MG63 (cell line): ENCODE measurements around the gene SEMA7A. TPM values are rescaled to one million over a fixed set of nuclear protein-coding genes. Genes with fewer than 3 reads are reported as not detected.

ENCODE experiments used
- DNase-seq: peaks from one replicate; pipeline ENCODE4 v3.0.0-alpha.2; 2020
- H3K27me3 ChIP-seq: fragments of 250-450 bp; sonication (Bioruptor Pico); 2 replicates; pipeline ENCODE4 v1.5.1; 2020; ENCODE audit warnings: mild to moderate bottlenecking, moderate library complexity
- H3K36me3 ChIP-seq: fragments of 250-450 bp; sonication (Bioruptor Pico); 2 replicates; pipeline ENCODE4 v1.5.1; 2020; ENCODE audit warnings: mild to moderate bottlenecking, moderate library complexity
- H3K4me3 ChIP-seq: fragments of 250-450 bp; sonication (Bioruptor Pico); 2 replicates; pipeline ENCODE4 v1.5.1; 2020; ENCODE audit warnings: mild to moderate bottlenecking, moderate library complexity
- H3K9me3 ChIP-seq: fragments of 250-450 bp; sonication (Bioruptor Pico); 2 replicates; pipeline ENCODE4 v1.5.1; 2020; ENCODE audit warnings: mild to moderate bottlenecking, moderate library complexity
- total RNA-seq: library from RNA; depleted of rRNA; stranded (reverse); fragments of >200 nt; shearing (Covaris generic); gene quantifications from 2 replicates; pipeline ENCODE4 v1.2.3, GENCODE V29; 2014; ENCODE audit warnings: low replicate concordance

SEMA7A gene
- total RNA-seq, 1 experiment from 2014 or later: 12.0 TPM

DNA sequence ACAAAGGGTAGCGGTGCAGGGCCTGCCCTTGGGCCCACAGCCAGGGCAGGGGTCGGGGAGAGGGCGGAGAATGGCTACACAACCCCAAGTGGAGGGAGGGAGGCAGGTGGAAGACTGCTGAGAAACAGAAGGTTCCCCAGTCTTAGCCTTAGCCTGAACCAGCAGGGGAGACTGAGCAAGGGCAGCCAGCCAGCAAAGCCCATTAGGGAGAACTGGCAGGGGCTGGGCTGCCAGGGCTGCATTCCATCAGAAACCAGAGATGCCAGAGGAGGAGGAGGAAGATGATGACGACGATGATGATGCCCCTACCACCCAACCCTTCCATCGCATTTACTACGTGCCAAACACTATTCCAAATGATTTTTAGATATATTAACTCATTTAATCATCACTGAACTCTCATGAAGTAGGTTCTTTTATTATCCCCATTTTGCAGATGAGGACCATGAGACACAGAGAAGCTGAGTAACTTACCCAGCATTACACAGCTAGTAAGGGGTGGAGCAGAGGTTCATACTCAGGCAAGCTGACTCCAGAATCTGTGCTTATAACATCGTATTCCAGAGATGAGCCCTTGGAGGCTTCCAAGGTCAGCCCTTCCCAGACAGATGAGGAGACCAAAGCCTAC is 8.7 kb downstream of the SEMA7A start:
- no peak for DNase-seq
- Histone ChIP-seq H3K4me3 (no peak overlapping the region), H3K36me3 (peaks cover 12% of the 10 kb centered on the region), H3K27me3 (no peaks in the 10 kb centered on the region), H3K9me3 (no peaks in the 10 kb centered on the region)

DNA sequence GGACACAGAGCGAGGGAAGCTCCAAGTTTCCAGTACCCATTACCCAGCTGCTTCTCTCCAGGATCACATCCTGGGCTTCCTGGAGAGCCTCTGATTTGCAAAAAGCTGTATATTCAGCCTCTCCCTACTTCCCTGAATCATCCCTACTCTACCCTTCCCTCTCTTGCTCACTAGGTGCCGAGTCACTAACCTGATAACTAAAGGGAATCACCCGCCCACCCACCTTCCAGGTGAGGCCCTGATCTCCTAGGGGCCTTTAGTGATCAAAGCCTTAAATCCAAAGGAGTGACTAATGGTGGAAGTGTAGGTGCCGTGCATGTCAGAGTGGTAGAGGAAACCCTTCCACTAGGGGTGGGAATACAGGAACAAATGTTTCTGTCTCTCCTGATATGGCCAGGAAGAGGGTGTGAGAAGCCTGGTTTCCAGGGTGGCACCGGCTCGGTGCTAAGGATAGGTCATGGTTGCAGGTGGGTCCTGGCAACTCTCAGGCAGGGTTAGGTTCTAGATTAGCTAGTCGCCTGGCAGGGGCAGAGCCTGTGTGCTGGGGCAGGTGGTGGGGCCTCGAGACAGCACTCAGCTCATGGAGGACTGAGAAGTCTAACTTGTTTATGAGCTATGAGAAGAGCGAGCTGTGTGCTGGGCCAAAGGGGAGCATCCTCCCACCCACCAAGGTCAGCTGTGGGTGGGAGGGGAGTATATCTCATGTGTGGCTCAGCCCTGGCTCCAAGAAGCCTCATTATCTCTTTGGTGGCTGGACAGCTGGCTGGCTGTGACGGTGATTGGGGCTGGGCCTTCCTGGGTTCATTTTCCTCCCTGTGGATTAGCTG is 10.1 kb downstream of the SEMA7A start:
- no peak overlapping the region for H3K4me3 ChIP-seq
- peak; percentile 61 for DNase-seq

DNA sequence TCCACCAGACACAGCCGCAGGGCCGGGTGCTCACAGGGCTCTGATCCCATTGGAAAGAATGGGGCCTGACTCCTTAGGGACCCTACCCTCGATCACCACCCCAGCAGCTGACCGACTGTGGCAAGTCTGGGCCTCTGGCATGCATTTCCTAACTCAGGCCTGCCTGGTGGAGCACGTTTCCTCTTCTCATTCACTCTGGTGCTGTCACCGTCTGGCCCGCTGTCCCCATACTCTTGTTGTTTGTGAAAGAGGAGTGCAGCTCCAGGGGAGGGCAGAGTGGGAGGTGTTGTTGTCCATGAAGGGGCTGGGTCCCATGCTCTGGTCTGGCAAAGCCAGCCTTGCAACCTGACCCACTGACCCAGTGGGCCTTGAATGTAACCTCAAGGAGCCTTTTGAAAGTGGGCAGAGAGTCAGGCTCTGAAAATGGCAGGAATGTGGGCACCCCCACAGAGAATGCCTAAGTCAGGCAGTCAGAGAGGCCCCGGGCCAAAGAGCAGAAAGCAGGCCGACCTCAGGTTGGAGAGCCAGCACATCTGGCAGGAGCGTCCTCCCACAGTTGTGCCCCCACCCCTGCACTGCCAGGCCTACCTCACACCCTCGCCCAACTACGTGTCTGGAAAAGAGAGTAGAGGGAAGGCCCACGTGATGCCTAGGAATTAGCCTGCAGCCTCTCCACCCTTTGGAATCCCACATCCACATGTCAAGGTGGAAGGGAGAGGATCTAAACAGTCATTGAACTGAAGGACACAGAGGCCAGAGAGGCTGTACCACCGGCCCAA is 10.9 kb downstream of the SEMA7A start:
- Histone ChIP-seq H3K36me3 (peaks cover 10% of the 10 kb centered on the region), H3K4me3 (no peak overlapping the region), H3K27me3 (no peaks in the 10 kb centered on the region), H3K9me3 (no peaks in the 10 kb centered on the region)
- peak; percentile 99 for DNase-seq

More for the DNA sequence above, 10.1 kb downstream of the SEMA7A start:
- no peaks in the 10 kb centered on the region for H3K9me3 ChIP-seq
- H3K27me3 ChIP-seq: no peaks in the 10 kb centered on the region
- H3K36me3 ChIP-seq: peaks cover 12% of the 10 kb centered on the region

DNA sequence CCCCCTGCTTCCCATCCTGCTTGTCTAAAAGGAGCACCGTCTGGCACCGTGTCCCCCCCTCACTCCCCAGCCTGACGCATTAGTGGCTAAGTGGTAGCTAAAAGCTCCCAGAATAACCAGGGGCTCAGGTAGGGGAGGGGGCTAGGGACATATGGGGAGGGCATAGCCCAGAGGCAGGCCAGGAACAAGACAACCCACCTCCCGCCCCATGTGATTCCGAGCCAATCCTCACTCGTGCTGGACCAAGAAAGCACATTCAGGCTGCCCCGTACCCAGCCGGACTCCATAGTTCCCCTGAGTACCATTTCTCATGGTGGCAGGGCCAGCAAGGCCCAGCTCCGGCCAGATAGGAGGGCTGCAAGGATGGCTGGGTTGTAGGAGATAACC is 11.5 kb downstream of the SEMA7A start:
- no peak overlapping the region for H3K4me3 ChIP-seq

DNA sequence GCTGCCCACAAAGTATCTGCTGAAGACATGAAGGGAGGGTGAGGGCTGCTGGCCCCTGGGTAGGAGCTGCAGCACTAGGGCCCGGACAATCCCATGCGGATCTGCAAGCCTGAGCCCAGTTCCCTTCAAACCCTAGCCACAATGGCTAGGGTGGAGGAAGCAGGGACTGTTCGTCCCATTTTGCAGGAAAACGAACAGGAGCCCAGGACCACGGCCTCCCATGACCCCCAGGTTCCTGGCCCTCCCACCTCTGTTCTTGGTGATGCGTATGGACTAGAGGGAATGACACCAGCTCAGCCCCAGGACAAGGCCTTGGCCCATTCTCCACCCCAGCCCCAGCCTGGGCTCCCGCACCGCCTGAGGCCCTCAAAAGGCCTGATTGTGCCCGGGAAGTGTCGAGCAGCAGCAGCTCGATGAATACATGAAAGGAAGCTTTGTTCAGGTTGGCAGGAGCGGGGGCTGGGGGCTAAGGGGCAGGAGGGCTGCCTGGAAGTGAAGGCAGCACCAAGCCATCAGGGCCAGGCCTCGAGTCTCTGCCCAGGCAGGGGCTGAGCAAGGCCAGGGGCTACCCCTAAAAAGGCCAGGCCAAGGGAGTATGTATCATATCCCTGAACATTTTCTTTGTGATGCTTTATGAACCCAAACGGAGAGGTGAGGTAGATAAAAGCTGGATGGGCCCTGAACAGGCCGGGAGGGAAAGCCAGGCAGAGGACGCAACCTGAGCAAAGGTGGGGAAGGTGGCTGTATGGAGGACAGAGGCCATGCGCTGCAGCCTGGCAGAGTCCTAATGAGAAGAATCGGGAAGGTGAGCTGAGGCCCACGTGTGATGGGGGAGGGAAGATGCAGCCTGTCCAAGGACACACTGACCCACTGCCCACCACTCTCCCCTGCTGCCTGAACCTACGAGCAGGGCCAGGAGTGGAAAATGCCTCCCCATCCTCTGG is 12.2 kb downstream of the SEMA7A start:
- Histone ChIP-seq H3K27me3 (no peaks in the 10 kb centered on the region), H3K9me3 (no peaks in the 10 kb centered on the region), H3K4me3 (no peak overlapping the region), H3K36me3 (peaks cover 14% of the 10 kb centered on the region)
- no peak for DNase-seq

More for the DNA sequence above, 11.5 kb downstream of the SEMA7A start:
- Histone ChIP-seq H3K9me3 (no peaks in the 10 kb centered on the region), H3K27me3 (no peaks in the 10 kb centered on the region), H3K36me3 (peaks cover 8% of the 10 kb centered on the region)
- no peak for DNase-seq

DNA sequence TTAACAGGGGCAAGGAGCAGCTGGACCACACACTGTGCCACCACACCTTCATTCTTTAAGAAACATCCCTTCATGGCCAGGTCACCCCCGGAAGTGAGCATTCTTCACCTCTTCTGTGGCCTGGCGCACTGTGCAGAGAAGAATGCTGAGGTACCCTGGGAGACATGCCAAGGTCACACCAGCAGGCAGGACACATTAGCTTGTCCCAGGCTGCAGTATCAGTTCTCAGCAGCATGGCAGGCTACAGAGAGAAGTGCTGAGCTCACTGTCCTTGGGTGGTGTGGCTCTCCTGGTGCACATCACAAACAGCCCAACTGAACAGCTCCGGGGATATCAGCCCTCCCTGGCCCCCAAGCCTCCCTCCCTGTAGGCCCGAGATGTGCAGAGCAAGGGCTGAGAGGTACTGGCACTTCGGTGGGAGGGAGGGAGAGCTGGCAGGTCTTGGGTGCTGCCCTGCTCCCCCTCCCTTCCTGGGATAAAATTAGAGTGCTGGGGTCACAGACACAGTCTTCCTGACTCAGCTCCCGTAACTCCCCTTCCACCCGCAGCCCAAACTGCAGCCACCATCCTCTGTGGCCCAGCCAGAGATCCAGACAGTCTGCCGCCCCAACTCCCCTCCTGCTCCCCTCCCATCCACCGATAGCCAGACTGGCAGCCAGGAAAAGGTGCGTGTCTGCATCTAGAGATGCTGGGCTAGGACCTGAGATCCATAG is 13.4 kb downstream of the SEMA7A start:
- Histone ChIP-seq H3K27me3 (no peaks in the 10 kb centered on the region), H3K36me3 (peaks cover 23% of the 10 kb centered on the region), H3K4me3 (no peak overlapping the region), H3K9me3 (no peaks in the 10 kb centered on the region)
- DNase-seq: no peak

DNA sequence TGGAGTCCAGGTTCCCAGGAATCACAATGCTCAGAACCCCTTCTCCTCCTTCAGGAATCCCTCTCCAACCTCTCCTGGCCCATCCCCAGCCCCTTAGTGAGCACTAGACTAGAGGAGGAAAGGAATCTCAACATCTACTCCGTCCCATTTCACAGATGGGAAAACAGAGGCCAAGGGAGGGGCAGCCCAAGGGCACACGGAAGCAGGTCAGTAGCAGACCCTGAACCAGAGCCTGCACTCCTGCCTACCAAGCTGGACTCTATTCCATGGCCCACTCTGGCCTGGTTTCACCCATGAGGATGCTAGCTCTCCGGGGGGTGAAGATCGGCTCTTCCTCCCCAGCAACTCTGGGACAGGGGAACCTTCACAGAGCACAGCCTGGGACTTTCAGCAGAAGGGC is 14.3 kb downstream of the SEMA7A start:
- H3K27me3 ChIP-seq: no peaks in the 10 kb centered on the region
- DNase-seq: no peak
- peaks cover 23% of the 10 kb centered on the region for H3K36me3 ChIP-seq
- H3K9me3 ChIP-seq: no peaks in the 10 kb centered on the region
- no peak overlapping the region for H3K4me3 ChIP-seq

DNA sequence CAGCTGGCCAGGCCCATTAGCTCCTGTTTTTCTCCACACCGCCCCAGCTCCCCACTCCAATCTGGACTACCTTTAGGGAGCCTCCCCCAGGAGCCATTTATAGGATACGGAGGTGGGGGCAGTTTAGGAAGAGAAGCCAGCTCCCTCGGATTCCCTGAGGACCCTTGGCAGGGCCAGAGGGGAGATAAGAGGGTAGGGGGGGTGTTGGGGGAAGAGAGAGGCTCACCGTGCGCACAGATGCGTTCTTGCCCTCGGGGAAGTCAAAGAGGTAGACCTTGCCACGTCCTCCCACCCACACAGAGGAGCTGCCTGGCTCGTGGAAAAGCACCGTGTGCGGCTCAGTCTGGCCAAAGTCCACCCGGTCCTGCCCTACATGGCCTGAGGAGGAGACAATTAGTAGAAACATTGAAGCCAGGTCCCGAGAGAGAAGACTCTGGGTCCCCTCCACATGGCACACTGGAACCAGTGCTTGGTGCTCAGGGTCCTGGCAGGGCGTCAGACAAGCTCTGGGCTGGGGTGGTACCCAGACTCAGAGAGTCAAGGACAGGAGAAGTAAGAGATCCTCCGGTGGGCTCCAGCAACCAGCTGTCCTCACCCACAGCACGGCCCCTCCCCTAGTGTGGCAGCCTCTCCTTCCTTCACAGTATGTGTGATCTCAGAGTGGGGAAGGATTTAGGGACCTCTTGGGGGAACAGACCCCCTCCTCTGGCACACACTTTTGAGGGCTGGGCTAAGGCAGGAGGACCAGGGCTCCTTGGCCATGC is 15.0 kb downstream of the SEMA7A start:
- Histone ChIP-seq H3K9me3 (no peaks in the 10 kb centered on the region), H3K27me3 (no peaks in the 10 kb centered on the region), H3K36me3 (peaks cover 26% of the 10 kb centered on the region), H3K4me3 (no peak overlapping the region)
- DNase-seq: no peak

DNA sequence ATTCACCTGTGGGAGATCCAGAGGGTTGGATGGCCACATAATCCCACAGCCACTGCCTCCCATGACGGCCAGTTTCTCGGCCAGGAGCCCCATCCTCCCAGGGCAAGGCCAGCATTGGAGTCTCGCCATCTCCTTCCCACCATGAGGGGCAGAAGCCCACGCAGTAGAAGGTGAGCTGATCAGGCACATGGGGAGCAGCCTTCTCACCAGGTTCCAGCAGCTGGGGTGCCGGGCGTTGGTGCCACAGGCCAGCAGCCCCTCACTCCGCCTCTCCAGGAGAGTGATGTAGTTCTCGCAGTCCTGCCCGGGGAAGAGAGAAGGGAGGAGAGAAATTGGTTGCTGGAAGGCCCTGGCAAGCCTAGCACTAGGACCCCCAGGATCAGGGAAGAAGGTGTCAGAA is 16.1 kb downstream of the SEMA7A start:
- no peak for DNase-seq
- peaks cover 28% of the 10 kb centered on the region for H3K36me3 ChIP-seq

DNA sequence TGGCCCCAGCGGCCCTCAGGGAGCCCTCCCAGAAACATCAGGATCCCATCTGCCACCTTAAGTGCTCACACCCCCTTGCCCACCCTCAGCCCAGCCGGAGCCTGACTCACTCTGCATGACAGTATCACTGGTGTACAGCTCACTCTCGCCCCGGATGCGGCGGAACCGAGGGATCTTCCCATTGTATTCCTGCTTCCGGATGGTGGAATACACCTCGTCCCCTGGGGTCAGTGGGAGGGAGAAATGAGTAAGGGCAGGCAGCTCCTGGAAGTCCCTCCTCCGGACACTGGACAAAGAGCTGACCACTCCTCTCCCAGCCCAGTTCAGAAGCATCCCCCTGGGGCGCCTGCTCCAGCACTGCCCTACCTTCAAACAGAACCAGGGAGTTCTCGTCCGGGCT is 16.5 kb downstream of the SEMA7A start:
- H3K4me3 ChIP-seq: no peak overlapping the region
- H3K27me3 ChIP-seq: no peaks in the 10 kb centered on the region
- no peak for DNase-seq
- H3K36me3 ChIP-seq: peaks cover 25% of the 10 kb centered on the region
- H3K9me3 ChIP-seq: no peaks in the 10 kb centered on the region

More for the DNA sequence above, 16.1 kb downstream of the SEMA7A start:
- Histone ChIP-seq H3K27me3 (no peaks in the 10 kb centered on the region), H3K9me3 (no peaks in the 10 kb centered on the region), H3K4me3 (no peak overlapping the region)

DNA sequence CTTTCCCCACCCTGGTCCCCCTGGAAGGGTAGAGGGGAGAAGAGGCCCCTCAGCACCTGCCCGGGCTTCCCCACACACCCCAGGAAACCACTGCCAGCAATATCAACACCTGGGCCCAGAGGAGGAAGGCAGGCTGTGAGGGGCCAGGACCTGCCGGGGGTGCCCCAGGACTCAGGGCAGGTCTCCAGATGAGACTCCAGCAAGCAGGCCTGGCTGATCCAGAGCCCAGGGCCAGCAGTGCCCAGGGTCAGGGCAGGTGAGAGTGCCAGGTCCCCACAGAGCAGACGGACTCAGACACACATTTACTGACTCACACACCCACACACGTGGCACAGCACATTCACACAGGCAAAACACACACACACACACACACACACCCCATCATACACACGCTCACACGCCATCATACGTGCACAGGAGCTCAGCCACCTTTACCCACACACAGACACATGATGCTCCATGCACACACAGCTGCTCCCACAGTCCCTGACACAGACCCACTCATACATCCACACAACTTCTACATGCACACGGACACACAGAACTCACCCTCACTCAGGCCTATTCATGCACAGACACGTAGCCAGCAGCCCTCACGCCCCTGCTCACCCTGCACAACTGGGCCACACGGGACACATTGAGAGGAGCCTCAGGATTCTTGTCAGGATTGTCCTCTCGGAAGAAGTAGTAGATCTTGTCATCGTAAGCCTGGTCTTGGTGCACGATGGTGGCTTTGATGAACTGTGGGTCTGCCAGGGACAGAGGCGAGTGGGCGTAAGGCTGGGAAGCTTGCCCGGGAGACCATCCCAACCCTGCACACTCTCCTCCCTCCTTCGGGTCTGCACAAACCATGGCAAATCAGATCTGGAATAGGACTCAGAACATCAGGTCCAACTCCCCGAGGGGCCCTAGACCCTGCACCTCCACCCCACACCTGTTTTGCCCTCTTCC is 17.5 kb downstream of the SEMA7A start:
- no peak overlapping the region for H3K4me3 ChIP-seq
- H3K27me3 ChIP-seq: no peaks in the 10 kb centered on the region
- DNase-seq: no peak

DNA sequence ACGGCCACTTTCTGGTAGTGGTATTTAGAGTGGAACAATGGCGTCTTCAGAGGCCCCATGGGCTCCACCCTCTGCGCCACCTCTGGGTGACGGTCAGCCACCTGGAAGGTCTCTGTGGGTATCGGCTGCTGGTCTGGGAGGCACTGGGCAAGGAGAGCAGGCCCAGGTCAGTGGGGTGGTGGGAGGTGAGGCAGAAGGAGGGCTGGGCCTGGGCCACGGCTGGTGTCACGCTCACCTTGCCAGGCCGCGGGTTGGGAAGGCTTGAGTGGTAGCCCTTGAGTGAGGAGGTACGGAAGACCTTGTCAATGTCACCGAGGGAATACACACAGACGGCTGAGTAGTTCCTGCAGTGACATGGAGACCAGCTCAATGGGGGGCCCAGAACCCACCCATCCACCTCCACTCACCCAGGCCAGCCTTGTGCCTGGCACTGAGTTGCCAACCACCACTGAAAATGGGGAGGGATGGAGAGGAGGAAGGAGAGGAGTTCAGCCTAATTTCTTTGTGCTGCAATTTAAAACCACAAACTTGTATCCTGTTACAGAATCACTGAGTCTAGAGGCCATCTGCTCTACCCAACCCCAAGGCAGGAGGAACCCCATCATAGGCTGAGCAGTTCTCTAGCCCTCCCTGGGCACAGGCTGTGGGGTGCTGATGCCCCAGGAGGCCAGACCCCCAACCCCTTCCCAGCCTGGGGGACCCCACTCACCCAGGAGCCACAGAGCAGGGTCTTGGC is 19.0 kb downstream of the SEMA7A start:
- H3K4me3 ChIP-seq: no peak overlapping the region
- H3K36me3 ChIP-seq: peaks cover 32% of the 10 kb centered on the region
- DNase-seq: no peak

More for the DNA sequence above, 17.5 kb downstream of the SEMA7A start:
- no peaks in the 10 kb centered on the region for H3K9me3 ChIP-seq
- peaks cover 25% of the 10 kb centered on the region for H3K36me3 ChIP-seq

DNA sequence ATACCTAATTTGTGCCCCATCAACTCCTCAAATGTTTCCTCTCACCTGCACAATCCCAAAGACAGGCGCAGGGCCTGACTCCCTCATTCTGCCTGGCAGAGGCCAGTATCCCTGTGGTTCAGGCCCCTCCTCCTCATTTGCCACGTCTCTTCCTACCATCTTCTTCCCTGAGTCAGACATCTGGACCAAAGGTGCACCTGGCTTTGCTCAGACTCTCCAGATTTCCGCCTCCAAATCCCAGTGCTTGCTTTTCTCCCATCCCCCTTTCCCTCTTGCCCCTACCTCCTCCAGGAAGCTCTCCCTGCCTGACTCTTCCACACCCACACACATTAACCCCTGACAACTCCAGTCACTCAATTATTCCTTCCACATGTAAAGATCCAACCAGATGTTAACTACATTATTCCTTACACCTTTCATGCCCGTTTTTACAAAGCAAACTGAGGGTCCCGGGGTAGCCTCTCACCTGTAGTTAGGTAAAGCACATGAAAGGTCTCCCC is 19.6 kb downstream of the SEMA7A start:
- no peak for DNase-seq

More for the DNA sequence above, 19.0 kb downstream of the SEMA7A start:
- Histone ChIP-seq H3K27me3 (no peaks in the 10 kb centered on the region), H3K9me3 (no peaks in the 10 kb centered on the region)

More for the DNA sequence above, 19.6 kb downstream of the SEMA7A start:
- H3K9me3 ChIP-seq: no peaks in the 10 kb centered on the region
- H3K36me3 ChIP-seq: peaks cover 32% of the 10 kb centered on the region
- no peak overlapping the region for H3K4me3 ChIP-seq
- no peaks in the 10 kb centered on the region for H3K27me3 ChIP-seq
